GM12878 (cell line): ENCODE measurements around the gene ETV2.

ENCODE experiments used
- BHLHE40 ChIP-seq, 2 experiments: fragments of 450-650 bp in 1 of 2; IDR thresholded peaks; 2 replicates each; pipeline ENCODE4 v1.6.1; 2011 to 2017; ENCODE audit warnings: low read depth in 2 of 2, borderline replicate concordance in 1 of 2, improper control_type of control experiment in 1 of 2, low read length in 1 of 2, mild to moderate bottlenecking in 1 of 2
- CEBPB ChIP-seq, 2 experiments: fragments of 150-350 bp in 1 of 2; IDR thresholded peaks; 2 replicates each; pipeline ENCODE4 v1.6.1; 2012 to 2014; ENCODE audit warnings: low read depth in 2 of 2, low read length in 2 of 2, borderline replicate concordance in 1 of 2, inconsistent platforms in 1 of 2
- EGR1 ChIP-seq, 2 experiments: IDR thresholded peaks; 1 replicate in 1 of 2; 2 replicates in 1 of 2; pipeline ENCODE4 v1.6.1; 2011 to 2012; ENCODE audit warnings: low read depth in 2 of 2, low read length in 2 of 2, borderline replicate concordance in 1 of 2, mild to moderate bottlenecking in 1 of 2, moderate library complexity in 1 of 2
- EP300 ChIP-seq, 2 experiments: fragments of 150-350 bp in 1 of 2; IDR thresholded peaks; 2 replicates each; pipeline ENCODE4 v1.6.1; 2011 to 2012; ENCODE audit warnings: low read depth in 2 of 2, low read length in 2 of 2, borderline replicate concordance in 1 of 2, improper control_type of control experiment in 1 of 2, inconsistent platforms in 1 of 2; ENCODE audit not compliant: control insufficient read depth in 1 of 2
- ETV6 ChIP-seq, 2 experiments: fragments of 450-650 bp in 1 of 2; IDR thresholded peaks in 1 of 2; conservative IDR thresholded peaks in 1 of 2; 2 replicates each; pipeline ENCODE4 v1.6.1; 2014; ENCODE audit warnings: antibody characterized with exemption in 1 of 2, borderline replicate concordance in 1 of 2, low read depth in 1 of 2, mild to moderate bottlenecking in 1 of 2, moderate library complexity in 1 of 2
- GATAD2B ChIP-seq: fragments of 450-650 bp; conservative IDR thresholded peaks from 2 replicates; pipeline ENCODE4 v1.6.1; 2017; ENCODE audit warnings: low read depth, mild to moderate bottlenecking, moderate library complexity
- POLR2AphosphoS2 ChIP-seq: IDR thresholded peaks from 2 replicates; pipeline ENCODE4 v1.6.1; 2011; ENCODE audit warnings: low read depth, mild to moderate bottlenecking, low read length, improper control_type of control experiment, moderate library complexity
- SMC3 ChIP-seq: IDR thresholded peaks from 2 replicates; pipeline ENCODE4 v1.6.1; 2011; ENCODE audit warnings: low read length, improper control_type of control experiment, borderline replicate concordance
- TAF1 ChIP-seq: IDR thresholded peaks from 2 replicates; pipeline ENCODE4 v1.6.1; 2011; ENCODE audit warnings: mild to moderate bottlenecking, low read depth, low read length, borderline replicate concordance
- TF ChIP-seq, protein P1 (sequence below), 3 experiments: IDR thresholded peaks in 2 of 3; conservative IDR thresholded peaks in 1 of 3; 2 replicates each; pipeline ENCODE4 v1.5.1; 2011; ENCODE audit warnings: low read depth in 3 of 3, low read length in 3 of 3, mild to moderate bottlenecking in 3 of 3, control low read depth in 2 of 3, moderate library complexity in 2 of 3, inconsistent platforms in 1 of 3, mixed read lengths in 1 of 3; ENCODE audit not compliant: control insufficient read depth in 2 of 3, insufficient read depth in 1 of 3; ENCODE audit errors: extremely low read depth in 1 of 3
- TF ChIP-seq, protein P2 (sequence below): IDR thresholded peaks from 2 replicates; pipeline ENCODE4 v1.6.1; 2011; ENCODE audit warnings: low read depth, mild to moderate bottlenecking, low read length, moderate library complexity, borderline replicate concordance; ENCODE audit errors: extremely low read depth

DNA sequence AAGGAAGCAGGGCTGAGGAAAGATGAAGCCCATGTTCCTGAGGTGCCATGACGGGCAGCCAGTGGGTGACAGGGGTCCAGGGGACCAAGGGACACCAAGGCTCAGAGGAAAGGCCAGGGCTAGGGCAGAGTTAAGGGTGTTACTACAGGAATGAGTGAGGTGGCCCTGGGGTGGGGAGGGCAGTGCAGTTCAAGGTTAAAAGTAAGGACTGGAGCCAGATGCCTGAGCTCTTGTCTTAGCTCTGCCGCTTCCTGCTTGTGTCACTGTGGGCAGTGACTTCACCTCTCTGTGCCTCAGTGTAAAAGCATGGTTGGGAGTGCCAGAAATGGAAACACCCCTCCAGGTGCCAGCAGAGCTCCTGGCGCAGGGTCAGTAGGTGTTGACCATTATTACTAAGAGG lies 4.9 kb upstream of the ETV2 start:
- TF ChIP-seq EP300 (IDR thresholded peaks at IDR 0.05; ENCODE audit: borderline replicate concordance in 1 of 2, control insufficient read depth in 1 of 2, low read depth in 2 of 2, low read length in 2 of 2) (no peak), ETV6 (conservative IDR thresholded peaks at IDR 0.05 in 1 of 2, IDR thresholded peaks at IDR 0.05 in 1 of 2; ENCODE audit: borderline replicate concordance in 1 of 2, low read depth in 1 of 2) (no peak), EGR1 (IDR thresholded peaks at IDR 0.05; ENCODE audit: borderline replicate concordance in 1 of 2, low read depth in 2 of 2, low read length in 2 of 2) (no peak), SMC3 (no peak), CEBPB (IDR thresholded peaks at IDR 0.05; ENCODE audit: borderline replicate concordance in 1 of 2, low read depth in 2 of 2, low read length in 2 of 2) (no peak), POLR2AphosphoS2 (no peak), BHLHE40 (IDR thresholded peaks at IDR 0.05; ENCODE audit: borderline replicate concordance in 1 of 2, low read depth in 2 of 2, low read length in 1 of 2) (no peak), TAF1 (no peak), GATAD2B (no peak)
- TF ChIP-seq, protein P1, sequence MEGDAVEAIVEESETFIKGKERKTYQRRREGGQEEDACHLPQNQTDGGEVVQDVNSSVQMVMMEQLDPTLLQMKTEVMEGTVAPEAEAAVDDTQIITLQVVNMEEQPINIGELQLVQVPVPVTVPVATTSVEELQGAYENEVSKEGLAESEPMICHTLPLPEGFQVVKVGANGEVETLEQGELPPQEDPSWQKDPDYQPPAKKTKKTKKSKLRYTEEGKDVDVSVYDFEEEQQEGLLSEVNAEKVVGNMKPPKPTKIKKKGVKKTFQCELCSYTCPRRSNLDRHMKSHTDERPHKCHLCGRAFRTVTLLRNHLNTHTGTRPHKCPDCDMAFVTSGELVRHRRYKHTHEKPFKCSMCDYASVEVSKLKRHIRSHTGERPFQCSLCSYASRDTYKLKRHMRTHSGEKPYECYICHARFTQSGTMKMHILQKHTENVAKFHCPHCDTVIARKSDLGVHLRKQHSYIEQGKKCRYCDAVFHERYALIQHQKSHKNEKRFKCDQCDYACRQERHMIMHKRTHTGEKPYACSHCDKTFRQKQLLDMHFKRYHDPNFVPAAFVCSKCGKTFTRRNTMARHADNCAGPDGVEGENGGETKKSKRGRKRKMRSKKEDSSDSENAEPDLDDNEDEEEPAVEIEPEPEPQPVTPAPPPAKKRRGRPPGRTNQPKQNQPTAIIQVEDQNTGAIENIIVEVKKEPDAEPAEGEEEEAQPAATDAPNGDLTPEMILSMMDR (IDR thresholded peaks at IDR 0.05 in 2 of 3, conservative IDR thresholded peaks at IDR 0.05 in 1 of 3; ENCODE audit: control insufficient read depth in 2 of 3, extremely low read depth in 1 of 3, insufficient read depth in 1 of 3, low read depth in 3 of 3, low read length in 3 of 3), result no peak
- TF ChIP-seq, protein P2, sequence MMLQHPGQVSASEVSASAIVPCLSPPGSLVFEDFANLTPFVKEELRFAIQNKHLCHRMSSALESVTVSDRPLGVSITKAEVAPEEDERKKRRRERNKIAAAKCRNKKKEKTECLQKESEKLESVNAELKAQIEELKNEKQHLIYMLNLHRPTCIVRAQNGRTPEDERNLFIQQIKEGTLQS, result no peak
